ENCODE results near the gene ETHE1. TPM values are rescaled to one million over a fixed set of nuclear protein-coding genes. Genes with fewer than 3 reads are reported as not detected.

Gene ETHE1
- total RNA-seq, 1 donor = 78.2 TPM

DNA sequence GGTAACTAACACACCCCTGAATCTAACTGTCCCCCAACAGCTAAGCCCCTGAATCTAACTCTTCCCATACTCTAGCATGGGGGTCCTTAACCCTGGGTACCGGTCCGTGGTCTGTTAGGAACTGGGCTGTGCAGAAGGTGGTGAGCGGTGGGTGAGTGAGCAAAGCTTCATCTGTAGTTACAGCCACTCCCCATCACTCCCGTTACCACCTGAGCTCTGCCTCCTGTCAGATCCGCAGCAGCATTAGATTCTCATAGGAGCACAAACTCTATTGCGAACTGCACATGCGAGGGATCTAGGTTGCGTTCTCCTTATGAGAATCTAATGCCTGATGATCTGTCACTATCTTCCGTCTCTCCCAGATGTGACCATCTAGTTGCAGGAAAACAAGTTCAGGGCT lies 16.3 kb downstream of the ETHE1 start:
- H3K4me3 ChIP-seq (ENCODE audit: low read depth, low read length) = no peak overlapping the region
- TF ChIP-seq, protein P1, sequence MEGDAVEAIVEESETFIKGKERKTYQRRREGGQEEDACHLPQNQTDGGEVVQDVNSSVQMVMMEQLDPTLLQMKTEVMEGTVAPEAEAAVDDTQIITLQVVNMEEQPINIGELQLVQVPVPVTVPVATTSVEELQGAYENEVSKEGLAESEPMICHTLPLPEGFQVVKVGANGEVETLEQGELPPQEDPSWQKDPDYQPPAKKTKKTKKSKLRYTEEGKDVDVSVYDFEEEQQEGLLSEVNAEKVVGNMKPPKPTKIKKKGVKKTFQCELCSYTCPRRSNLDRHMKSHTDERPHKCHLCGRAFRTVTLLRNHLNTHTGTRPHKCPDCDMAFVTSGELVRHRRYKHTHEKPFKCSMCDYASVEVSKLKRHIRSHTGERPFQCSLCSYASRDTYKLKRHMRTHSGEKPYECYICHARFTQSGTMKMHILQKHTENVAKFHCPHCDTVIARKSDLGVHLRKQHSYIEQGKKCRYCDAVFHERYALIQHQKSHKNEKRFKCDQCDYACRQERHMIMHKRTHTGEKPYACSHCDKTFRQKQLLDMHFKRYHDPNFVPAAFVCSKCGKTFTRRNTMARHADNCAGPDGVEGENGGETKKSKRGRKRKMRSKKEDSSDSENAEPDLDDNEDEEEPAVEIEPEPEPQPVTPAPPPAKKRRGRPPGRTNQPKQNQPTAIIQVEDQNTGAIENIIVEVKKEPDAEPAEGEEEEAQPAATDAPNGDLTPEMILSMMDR (IDR thresholded peaks at IDR 0.05; ENCODE audit: insufficient read depth, low read length) = no peak
- no peak for DNase-seq (ENCODE audit: low read depth)

DNA sequence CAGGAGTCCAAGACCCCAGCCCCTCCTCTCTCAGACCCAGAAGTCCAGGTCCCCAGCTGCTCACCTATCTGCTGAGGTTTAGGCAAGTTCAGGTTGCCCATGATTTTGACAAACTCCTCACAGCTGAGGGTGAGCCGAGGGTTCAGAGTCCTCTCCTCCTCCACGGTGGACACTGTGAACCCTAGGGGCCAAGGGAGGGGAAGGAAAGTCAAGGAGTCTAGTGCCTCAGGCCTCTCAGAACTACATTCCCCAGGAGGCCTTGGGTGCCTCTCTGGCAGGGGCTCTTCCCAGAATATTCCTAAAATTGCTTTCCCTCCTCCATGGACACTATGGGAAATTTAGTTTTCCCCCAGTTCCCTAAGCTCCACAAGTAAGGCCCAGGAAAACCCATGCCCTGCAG lies 19.1 kb downstream of the ETHE1 start:
- no peak for DNase-seq (ENCODE audit: low read depth)
- no peak overlapping the region for H3K4me3 ChIP-seq (ENCODE audit: low read depth, low read length)
- TF ChIP-seq, protein P1 (IDR thresholded peaks at IDR 0.05; ENCODE audit: insufficient read depth, low read length) = no peak

DNA sequence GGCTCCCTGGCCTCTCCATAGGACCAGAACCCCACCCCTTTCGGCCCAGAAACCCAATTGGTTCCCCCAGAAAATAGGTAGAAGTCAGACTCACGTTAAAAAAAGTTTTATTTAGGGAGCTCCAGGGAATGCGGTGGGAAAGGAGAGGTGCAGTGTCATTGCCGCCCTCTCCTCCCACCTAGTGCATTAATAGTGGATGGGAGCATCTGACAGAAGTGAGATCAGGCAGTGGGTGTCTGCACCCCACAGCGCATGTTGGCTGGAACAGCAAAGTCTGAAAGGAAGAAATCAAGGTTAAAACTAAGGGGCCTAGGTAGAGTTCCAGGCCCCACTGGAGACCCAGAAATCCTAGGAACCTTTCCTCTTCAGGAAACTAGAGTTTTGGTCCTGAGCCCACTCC lies 20.4 kb downstream of the ETHE1 start:
- no peak for DNase-seq (ENCODE audit: low read depth)
- TF ChIP-seq, protein P1 (IDR thresholded peaks at IDR 0.05; ENCODE audit: insufficient read depth, low read length) = no peak
- no peak overlapping the region for H3K4me3 ChIP-seq (ENCODE audit: low read depth, low read length)

DNA sequence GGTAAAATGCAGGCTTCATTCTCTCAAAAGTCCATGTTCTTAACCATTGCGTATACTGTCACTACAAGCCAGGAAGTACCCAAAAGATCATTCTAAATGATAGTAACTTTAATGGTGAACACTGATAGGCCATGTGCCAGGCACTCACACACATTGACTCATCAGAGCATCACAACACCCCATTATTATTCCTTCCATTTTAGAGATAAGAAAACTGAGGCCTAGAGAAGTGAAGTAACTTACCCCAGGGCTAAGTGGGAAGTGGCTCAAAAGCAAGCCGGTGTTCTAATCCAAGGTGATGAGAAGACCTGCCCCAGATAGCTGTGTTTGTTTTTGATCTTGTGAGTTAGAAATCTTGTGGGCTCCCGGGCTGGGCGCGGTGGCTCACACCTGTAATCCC lies 21.1 kb downstream of the ETHE1 start:
- no peak overlapping the region for H3K4me3 ChIP-seq (ENCODE audit: low read depth, low read length)
- TF ChIP-seq, protein P1 (IDR thresholded peaks at IDR 0.05; ENCODE audit: insufficient read depth, low read length) = no peak
- no peak for DNase-seq (ENCODE audit: low read depth)

DNA sequence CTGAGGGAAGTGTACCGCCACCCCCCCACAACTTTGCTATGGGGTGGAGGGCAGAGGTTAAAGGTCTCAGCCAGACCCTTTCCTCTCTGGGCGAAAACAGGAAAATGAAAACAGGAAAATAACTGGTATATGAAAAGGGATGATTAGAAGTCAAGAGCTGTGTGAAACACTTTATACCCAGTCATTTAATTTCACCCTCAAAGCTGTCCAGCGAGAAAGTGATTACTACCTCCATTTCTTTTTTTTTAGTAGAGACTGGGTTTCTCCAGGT lies 21.9 kb downstream of the ETHE1 start:
- no peak overlapping the region for H3K4me3 ChIP-seq (ENCODE audit: low read depth, low read length)
- TF ChIP-seq, protein P1 (IDR thresholded peaks at IDR 0.05; ENCODE audit: insufficient read depth, low read length) = no peak
- no peak for DNase-seq (ENCODE audit: low read depth)

DNA sequence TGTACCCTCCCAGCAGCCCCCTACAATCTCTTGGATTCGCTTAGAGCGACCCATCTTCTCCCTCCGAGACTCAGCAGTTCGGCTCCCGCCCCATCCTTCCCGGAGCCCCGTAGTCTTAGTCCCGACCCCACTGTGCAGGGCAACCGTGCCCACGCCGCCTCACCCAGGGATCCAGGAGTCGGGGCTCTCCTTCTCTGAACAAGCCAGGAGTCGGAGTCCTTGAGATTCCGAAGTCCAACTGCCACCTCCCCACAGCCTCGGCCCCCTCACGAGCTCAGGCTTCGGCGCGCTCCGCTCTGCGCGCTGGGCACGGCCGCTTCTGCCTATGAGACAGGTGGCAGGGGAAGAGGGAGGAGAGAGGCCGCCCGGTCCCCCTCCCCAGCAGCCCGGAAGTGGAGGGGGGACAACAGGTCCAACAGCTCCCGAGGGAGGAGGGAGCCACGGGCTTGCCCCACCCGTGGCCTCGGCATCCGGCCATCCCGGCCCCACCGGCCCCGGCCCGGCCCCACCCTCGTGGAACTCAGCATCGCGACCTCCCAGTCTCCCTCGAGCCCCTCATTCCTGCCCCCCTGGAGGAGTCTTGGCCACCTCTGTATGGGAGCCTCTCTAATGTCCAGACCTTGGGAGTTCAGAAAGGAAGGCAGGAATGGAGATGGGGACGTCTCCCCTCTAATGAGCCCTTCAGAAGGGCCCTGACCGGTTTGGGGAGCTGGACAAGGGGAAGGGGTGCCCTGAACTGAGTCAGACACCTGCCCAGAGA lies 22.4 kb downstream of the ETHE1 start, which contains the start of gene PHLDB3:
TSS of gene PHLDB3 (minus strand) at position 321 of the 760 bp plus-strand sequence. CDS start 628 bp downstream, outside the sequence.
- TF ChIP-seq, protein P1 (IDR thresholded peaks at IDR 0.05; ENCODE audit: insufficient read depth, low read length) = no peak
- peak within 1 kb of the TSS; percentile 94 for H3K4me3 ChIP-seq (ENCODE audit: low read depth, low read length)
- DNase-seq (ENCODE audit: low read depth) = no peak
